IMR-90 (cell line): Measurements from ENCODE around the gene TAF8. TPM values are rescaled to one million over a fixed set of nuclear protein-coding genes. Genes with fewer than 3 reads are reported as not detected.

Experiments
- ATAC-seq: fragments of 200-7000 bp; cut with Tn5 transposase; 2 replicates; pipeline ENCODE4 v1.9.1; 2020; ENCODE audit warnings: low read depth, mild to moderate bottlenecking, moderate library complexity
- BruUV-seq: library from RNA; stranded (reverse); fragments of 400-500 nt; replicated peaks from 2 replicates; lab custom pipeline; 2021; lab: Mats Ljungman, UMichigan
- CTCF ChIA-PET: fragments of 300-600 bp; formaldehyde crosslinking; extraction: SDS; loops from one replicate; lab custom pipeline; 2021; ENCODE audit warnings: antibody characterized with exemption; lab: Yijun Ruan, JAX
- POLR2A ChIA-PET: fragments of 300-600 bp; sonication (Branson Sonifier 250); formaldehyde crosslinking; loops from one replicate; lab custom pipeline; 2022; ENCODE audit warnings: antibody characterized with exemption; ENCODE audit not compliant: unreplicated experiment; lab: Charles Lee
- DNase-seq: peaks from one replicate; pipeline ENCODE4 v3.0.0; 2013
- H2AFZ ChIP-seq: replicated peaks from 2 replicates; pipeline ENCODE3; 2013; ENCODE audit warnings: low read length, mild to moderate bottlenecking; ENCODE audit not compliant: poor library complexity
- H2AK5ac ChIP-seq: 2 replicates; pipeline ENCODE4 v1.6.1; 2013; ENCODE audit warnings: low read depth, low read length, inconsistent platforms
- H2AK9ac ChIP-seq: replicated peaks from 2 replicates; pipeline ENCODE3; 2013; ENCODE audit warnings: mild to moderate bottlenecking, low read depth, low read length, moderate library complexity; ENCODE audit not compliant: poor library complexity
- H2BK120ac ChIP-seq: 2 replicates; pipeline ENCODE4 v1.6.1; 2013; ENCODE audit warnings: low read depth, low read length, inconsistent platforms
- H2BK15ac ChIP-seq: 3 replicates; pipeline ENCODE4 v1.6.1; 2013; ENCODE audit warnings: low read depth, low read length, inconsistent platforms
- H2BK20ac ChIP-seq: 2 replicates; pipeline ENCODE4 v1.6.1; 2013; ENCODE audit warnings: low read depth, mild to moderate bottlenecking, inconsistent platforms, low read length, moderate library complexity
- H2BK5ac ChIP-seq: 2 replicates; pipeline ENCODE4 v1.6.1; 2013; ENCODE audit warnings: mild to moderate bottlenecking, low read depth, low read length, inconsistent platforms; ENCODE audit not compliant: poor library complexity, severe bottlenecking
- H3K14ac ChIP-seq: replicated peaks from 2 replicates; pipeline ENCODE4 v1.6.1; 2013; ENCODE audit warnings: low read depth, low read length, inconsistent platforms
- H3K18ac ChIP-seq: 2 replicates; pipeline ENCODE4 v1.6.1; 2013; ENCODE audit warnings: low read depth, low read length, control low read depth
- H3K23ac ChIP-seq: 2 replicates; pipeline ENCODE4 v1.6.1; 2013; ENCODE audit warnings: low read depth, low read length, inconsistent platforms
- H3K27ac ChIP-seq: 2 replicates; pipeline ENCODE4 v1.5.1; 2013; ENCODE audit warnings: mild to moderate bottlenecking, control low read depth, low read length; ENCODE audit not compliant: insufficient read depth
- H3K27me3 ChIP-seq: 2 replicates; pipeline ENCODE4 v1.6.1; 2013; ENCODE audit warnings: low read length; ENCODE audit not compliant: control insufficient read depth, insufficient read depth
- H3K36me3 ChIP-seq: 2 replicates; pipeline ENCODE4 v1.6.1; 2013; ENCODE audit warnings: low read length, mixed read lengths; ENCODE audit not compliant: control insufficient read depth, insufficient read depth
- H3K4ac ChIP-seq: 2 replicates; pipeline ENCODE4 v1.6.1; 2013; ENCODE audit warnings: low read depth, low read length, inconsistent platforms
- H3K4me1 ChIP-seq: 2 replicates; pipeline ENCODE4 v1.6.1; 2013; ENCODE audit warnings: low read length, mixed read lengths; ENCODE audit not compliant: control insufficient read depth, insufficient read depth
- H3K4me2 ChIP-seq: 2 replicates; pipeline ENCODE4 v1.6.1; 2013; ENCODE audit warnings: low read depth, mild to moderate bottlenecking, control low read depth, low read length, moderate library complexity
- H3K4me3 ChIP-seq: 2 replicates; pipeline ENCODE4 v1.5.1; 2013; ENCODE audit warnings: low read depth, mild to moderate bottlenecking, control low read depth, low read length, moderate library complexity; ENCODE audit not compliant: insufficient read depth
- H3K56ac ChIP-seq: 2 replicates; pipeline ENCODE4 v1.6.1; 2013; ENCODE audit warnings: low read length, inconsistent platforms; ENCODE audit not compliant: insufficient read depth; ENCODE audit errors: extremely low read depth
- H3K79me1 ChIP-seq, 2 experiments: 2 replicates each; pipeline ENCODE4 v1.6.1; 2013; ENCODE audit warnings: low read length in 2 of 2, inconsistent platforms in 1 of 2, low read depth in 1 of 2
- H3K9ac ChIP-seq: 2 replicates; pipeline ENCODE4 v1.6.1; 2013; ENCODE audit warnings: low read depth, low read length, control low read depth
- H3K9me1 ChIP-seq: 2 replicates; pipeline ENCODE4 v1.6.1; 2013; ENCODE audit warnings: low read length, inconsistent platforms; ENCODE audit not compliant: insufficient read depth
- H3K9me3 ChIP-seq: 2 replicates; pipeline ENCODE4 v1.6.1; 2013; ENCODE audit warnings: low read length; ENCODE audit not compliant: control insufficient read depth, insufficient read depth
- H4K20me1 ChIP-seq: 2 replicates; pipeline ENCODE4 v1.6.1; 2013; ENCODE audit warnings: low read length, inconsistent platforms; ENCODE audit not compliant: insufficient read depth
- H4K5ac ChIP-seq: 2 replicates; pipeline ENCODE4 v1.6.1; 2013; ENCODE audit warnings: mild to moderate bottlenecking, low read depth, low read length, control low read depth
- H4K8ac ChIP-seq, 2 experiments: 2 replicates each; pipeline ENCODE4 v1.6.1; 2013; ENCODE audit warnings: low read depth in 2 of 2, low read length in 2 of 2, control low read depth in 1 of 2, inconsistent platforms in 1 of 2
- H4K91ac ChIP-seq: 2 replicates; pipeline ENCODE4 v1.6.1; 2013; ENCODE audit warnings: low read depth, low read length, inconsistent platforms; ENCODE audit not compliant: insufficient read depth
- CTCF ChIP-seq: conservative IDR thresholded peaks from 2 replicates; pipeline ENCODE4 v1.5.1; 2012; ENCODE audit warnings: mild to moderate bottlenecking, low read depth, low read length, improper control_type of control experiment
- FOS ChIP-seq: fragments of 150-350 bp; IDR thresholded peaks from 2 replicates; pipeline ENCODE4 v1.6.1; 2016; ENCODE audit warnings: low read depth, low read length
- MAFK ChIP-seq: IDR thresholded peaks from 2 replicates; pipeline ENCODE4 v1.6.1; 2012; ENCODE audit warnings: low read depth, low read length, improper control_type of control experiment
- NFE2L2 ChIP-seq: fragments of 150-350 bp; IDR thresholded peaks from 2 replicates; pipeline ENCODE4 v1.6.1; 2016; ENCODE audit warnings: low read depth, mild to moderate bottlenecking, low read length
- RFX5 ChIP-seq: IDR thresholded peaks from 2 replicates; pipeline ENCODE4 v1.8.0; 2012; ENCODE audit warnings: low read depth, mild to moderate bottlenecking, low read length, moderate library complexity
- WGBS, 2 experiments: methylation state at CpG; one replicate each; pipeline versions ENCODE4 v1.1.5 to v1.1.7; 2013; ENCODE audit warnings: missing lambda C conversion rate in 2 of 2; ENCODE audit not compliant: insufficient read length in 1 of 2; ENCODE audit errors: extremely low coverage in 2 of 2; 5-methylcytosine and 5-hydroxymethylcytosine counted together
- dilution Hi-C: fragments of 300-500 bp; cut with HindIII; formaldehyde crosslinking; loops from one replicate; pipeline ENCODE4 v1.14.3; 2018; ENCODE audit warnings: low sequenced_read_pairs; ENCODE audit not compliant: unreplicated experiment
- in situ Hi-C: fragments of 300-500 bp; cut with MboI; formaldehyde crosslinking; loops from 3 replicates; pipeline ENCODE4 v1.14.3; 2019; ENCODE audit warnings: low sequenced_read_pairs, inconsistent platforms, mixed read lengths
- intact Hi-C: fragments of 100-400 bp; cut with micrococcal nuclease; formaldehyde crosslinking; loops from 2 replicates; pipeline ENCODE4 v1.10.0; 2022
- polyA plus RNA-seq, 3 experiments: library from polyadenylated mRNA; depleted of rRNA; stranded (reverse); fragments of >200 nt; gene quantifications; 2 replicates each; pipeline ENCODE4 v1.2.3, GENCODE V29; 2012; ENCODE audit warnings: low replicate concordance in 1 of 3
- total RNA-seq: library from RNA; depleted of rRNA; stranded (reverse); fragments of >200 nt; gene quantifications from 2 replicates; pipeline ENCODE4 v1.2.3, GENCODE V29; 2012

TAF8 gene
- total and polyA plus RNA-seq, 2 of the 4 experiments (the other 2 are of a cell fraction): 14.3 to 22.8 TPM

- 83% methylated on average over 7 of the region's 17 CpGs; no CpG with 5 or more reads in 1 of the 2 experiments for WGBS, 2 experiments
- peak overlapping the region; percentile 75 for H3K4ac ChIP-seq
- H3K14ac ChIP-seq: peak overlapping the region; percentile 81
- peak overlapping the region; percentile 61 for H2BK20ac ChIP-seq
- 0 out of 2 replicates have a peak overlapping the region, but pooled peaks have one; percentile 36 for H4K5ac ChIP-seq
- BruUV-seq: no TSS peak
- ChIA-PET CTCF (interaction anchor here (0.6 kb wide), 3 partner anchors 39 to 165 kb away, joined by 3 to 7 read pairs (median 3); no protein-coding TSS in a partner anchor), POLR2A (interaction anchor here (0.6 to 1.1 kb wide), 2 partner anchors 11 to 1850 kb away, joined by 3 read pairs; no protein-coding TSS in a partner anchor)
- peak; percentile 86 for DNase-seq
- no peaks in the 10 kb centered on the region for H3K36me3 ChIP-seq
- H4K20me1 ChIP-seq: no peaks in the 10 kb centered on the region; the same call in 1 of the 2 replicates
- dilution Hi-C loops: no loop called here
- H2BK120ac ChIP-seq: peak overlapping the region; percentile 81
- H4K91ac ChIP-seq: peak overlapping the region; percentile 54
- H3K79me1 ChIP-seq: no peaks in the 10 kb centered on the region
- TF ChIP-seq CTCF (no peak), NFE2L2 (peak; percentile 92), MAFK (peak; percentile 72; the same call in 1 of the 2 replicates), FOS (peak; percentile 51), RFX5 (no peak)
- intact Hi-C loops: no loop called here
- peak overlapping the region in 1 of 2 experiments; percentile 70; a peak in 1 of 4 replicates for H4K8ac ChIP-seq
- no peak overlapping the region for H3K9ac ChIP-seq
- H2AK5ac ChIP-seq: peak overlapping the region; percentile 86
- H3K18ac ChIP-seq: peak overlapping the region; percentile 14; the same call in 1 of the 2 replicates
- peak overlapping the region; percentile 25; the same call in 2 of the 3 replicates for H2BK15ac ChIP-seq
- H2AFZ ChIP-seq: peak overlapping the region; percentile 50
- H3K9me3 ChIP-seq: no peaks in the 10 kb centered on the region
- H2BK5ac ChIP-seq: peak overlapping the region; percentile 14
- no peak overlapping the region for H3K4me2 ChIP-seq
- peak; percentile 86 for ATAC-seq
- H3K56ac ChIP-seq: no peak overlapping the region
- H3K23ac ChIP-seq: peak overlapping the region; percentile 60; the same call in 1 of the 2 replicates
- peak overlapping the region; percentile 22 for H2AK9ac ChIP-seq
- no peak overlapping the region for H3K4me3 ChIP-seq
- H3K27ac ChIP-seq: no peak overlapping the region
- in situ Hi-C loops: no loop called here
- peaks cover 10% of the 10 kb centered on the region; the same call in 1 of the 2 replicates for H3K9me1 ChIP-seq
- H3K4me1 ChIP-seq: peaks cover 9% of the 10 kb centered on the region; the same call in 1 of the 2 replicates
- H3K27me3 ChIP-seq: no peaks in the 10 kb centered on the region
Measured at GRCh38 chr6:42028234-42029061, 21.9 kb upstream of the TAF8 start.
